KOPT-K1 (cell line): Measurements from ENCODE around the gene LRRC4C.
"Not testable (repeated sequence)": the region's sequence is repeated elsewhere in the genome, so short reads cannot be mapped to it uniquely, and the experiment has no call there.

Experiments used
- H3K27ac ChIP-seq: fragments of 200-600 bp; sonication (generic); 2 replicates; pipeline ENCODE4 v1.5.1; 2016; ENCODE audit warnings: antibody characterized with exemption, mild to moderate bottlenecking, low read depth, low read length; ENCODE audit not compliant: poor library complexity, severe bottlenecking
- H3K36me3 ChIP-seq: fragments of 200-600 bp; sonication (generic); 2 replicates; pipeline ENCODE4 v1.5.1; 2017; ENCODE audit warnings: antibody characterized with exemption, mild to moderate bottlenecking, low read length, moderate library complexity; ENCODE audit not compliant: insufficient read depth
- H3K9me3 ChIP-seq: fragments of 200-600 bp; sonication (generic); 2 replicates; pipeline ENCODE4 v1.5.1; 2017; ENCODE audit warnings: antibody characterized with exemption, low read length, mild to moderate bottlenecking; ENCODE audit not compliant: insufficient read depth, poor library complexity, severe bottlenecking

The LRRC4C gene

DNA sequence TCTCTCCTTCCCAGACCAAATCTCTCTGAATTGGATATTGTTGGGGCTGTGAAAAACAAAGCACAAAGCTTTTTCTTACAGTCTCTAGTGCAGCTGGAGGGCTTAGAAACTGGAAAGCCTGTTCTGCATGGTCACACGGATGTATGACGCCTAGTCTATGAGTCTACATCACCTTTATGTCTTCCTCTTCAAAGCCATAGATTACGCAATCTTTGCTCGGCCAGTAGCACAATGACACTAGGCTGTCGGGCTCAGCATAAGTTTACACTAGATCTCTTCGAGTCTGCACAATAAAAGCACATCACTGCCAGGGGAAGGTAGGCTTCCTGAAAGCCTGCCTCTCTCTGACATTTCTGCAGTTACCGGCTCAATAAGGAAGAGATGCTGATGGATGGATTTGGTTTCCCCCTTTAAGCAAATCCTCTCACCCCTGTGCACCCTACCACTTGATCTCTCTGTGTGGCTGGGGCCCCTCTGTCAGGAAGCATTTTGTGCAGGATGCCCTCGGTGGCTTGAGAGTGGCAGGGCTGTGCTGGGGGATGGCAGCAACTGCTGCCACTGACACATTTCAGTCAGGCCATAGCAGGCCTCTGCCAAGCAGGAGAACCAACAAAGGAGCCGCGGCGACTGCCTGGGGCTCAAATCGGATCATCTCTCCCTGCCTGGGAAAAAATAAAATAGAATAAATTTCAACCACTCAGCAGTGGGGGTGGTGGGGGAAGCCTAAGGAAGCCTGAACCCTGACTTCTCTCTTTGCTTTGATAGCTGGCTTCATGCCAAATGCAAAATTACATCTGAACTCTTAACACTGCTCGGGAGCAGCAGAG, 1272.8 kb downstream of the LRRC4C start:
- H3K9me3 ChIP-seq: no peaks in the 10 kb centered on the region
- H3K36me3 ChIP-seq: no peaks in the 10 kb centered on the region
- H3K27ac ChIP-seq: no peak overlapping the region

DNA sequence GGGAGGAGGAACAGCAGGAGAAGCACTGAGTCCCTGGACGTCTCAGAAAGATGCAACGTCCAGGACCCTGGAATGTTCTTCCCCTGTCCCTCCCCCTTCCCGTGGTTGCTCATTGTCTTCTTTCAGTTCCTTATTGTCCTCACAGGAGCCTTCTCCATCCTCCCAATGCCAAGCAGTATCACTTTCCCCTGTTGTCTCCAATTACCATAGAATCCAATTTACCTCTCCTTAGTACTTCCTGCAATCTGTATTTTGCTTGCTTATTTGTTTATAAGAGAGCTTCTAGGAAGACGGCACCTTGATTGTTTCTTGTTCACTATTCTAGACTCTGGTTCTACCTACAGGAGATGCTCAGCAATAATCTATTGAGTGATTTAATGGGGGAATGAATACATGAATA, 1273.7 kb downstream of the LRRC4C start:
- Histone ChIP-seq H3K36me3 (no peaks in the 10 kb centered on the region), H3K9me3 (no peaks in the 10 kb centered on the region), H3K27ac (no peak overlapping the region)

DNA sequence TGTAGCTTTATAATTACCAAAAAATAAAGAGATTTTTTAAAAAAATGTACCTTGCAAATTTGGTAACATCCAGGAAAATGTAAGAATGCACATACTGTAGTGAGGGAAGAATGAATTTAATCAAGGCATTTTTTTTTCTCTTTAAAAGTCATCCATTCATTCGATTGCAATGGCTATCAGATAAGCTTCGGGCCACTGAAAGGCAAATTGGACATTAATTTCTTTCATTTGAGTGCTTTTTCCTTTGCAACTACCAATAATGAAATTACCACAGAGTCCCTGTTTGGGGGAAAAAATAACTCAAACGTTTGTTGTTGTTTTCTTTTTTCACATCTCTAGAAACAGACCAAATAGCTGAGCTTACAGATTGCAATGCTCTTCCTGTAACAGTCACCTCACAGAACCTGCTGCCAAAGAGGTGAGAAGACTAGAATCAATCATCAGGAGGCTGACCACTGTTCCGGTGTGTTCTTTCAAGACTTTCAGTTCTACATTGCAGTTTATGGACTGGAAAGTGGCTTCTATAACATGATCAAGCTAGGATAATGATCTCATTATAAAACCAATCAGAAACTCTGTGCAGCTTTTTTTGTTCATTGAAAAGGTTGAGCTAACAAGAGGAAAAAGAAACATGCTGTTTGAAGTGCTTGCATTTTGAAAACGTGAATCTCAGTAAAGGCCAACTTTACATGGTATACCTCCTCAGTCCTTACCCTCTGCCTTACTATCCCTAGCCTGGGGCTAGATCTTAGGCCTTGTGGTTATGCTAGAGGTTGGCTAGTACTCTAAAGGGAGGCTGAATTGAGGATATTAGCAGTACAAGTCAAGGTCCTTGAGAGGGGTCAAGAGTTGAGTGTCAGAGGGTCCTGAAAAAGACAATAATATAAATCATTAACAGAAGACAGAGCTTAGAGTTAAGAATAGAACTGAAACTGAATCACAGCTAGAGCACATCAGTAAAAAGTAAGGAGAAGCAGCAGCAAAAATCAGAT, 1276.1 kb downstream of the LRRC4C start:
- H3K9me3 ChIP-seq: no peaks in the 10 kb centered on the region
- H3K36me3 ChIP-seq: no peaks in the 10 kb centered on the region
- no peak overlapping the region for H3K27ac ChIP-seq

DNA sequence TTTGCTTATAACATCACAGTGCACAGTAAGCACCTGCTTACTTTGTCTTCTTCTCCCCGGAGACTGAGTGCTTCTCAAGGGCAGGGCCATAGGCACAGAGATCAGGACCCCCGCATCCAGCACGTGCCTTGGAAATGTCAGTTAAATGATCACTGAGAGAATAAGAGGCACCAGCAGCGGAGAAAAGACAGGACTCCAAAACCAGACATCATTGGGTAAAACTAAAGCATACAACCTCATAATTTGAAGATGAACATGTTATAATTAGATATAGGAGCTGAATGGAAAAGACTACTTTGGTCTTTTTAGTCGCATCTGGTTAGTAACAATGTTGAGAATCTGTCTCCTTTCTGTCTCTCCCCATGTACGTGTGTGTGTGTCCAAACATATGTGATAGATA, 1279.9 kb downstream of the LRRC4C start:
- H3K36me3 ChIP-seq: no peaks in the 10 kb centered on the region
- no peaks in the 10 kb centered on the region for H3K9me3 ChIP-seq
- H3K27ac ChIP-seq: no peak overlapping the region

DNA sequence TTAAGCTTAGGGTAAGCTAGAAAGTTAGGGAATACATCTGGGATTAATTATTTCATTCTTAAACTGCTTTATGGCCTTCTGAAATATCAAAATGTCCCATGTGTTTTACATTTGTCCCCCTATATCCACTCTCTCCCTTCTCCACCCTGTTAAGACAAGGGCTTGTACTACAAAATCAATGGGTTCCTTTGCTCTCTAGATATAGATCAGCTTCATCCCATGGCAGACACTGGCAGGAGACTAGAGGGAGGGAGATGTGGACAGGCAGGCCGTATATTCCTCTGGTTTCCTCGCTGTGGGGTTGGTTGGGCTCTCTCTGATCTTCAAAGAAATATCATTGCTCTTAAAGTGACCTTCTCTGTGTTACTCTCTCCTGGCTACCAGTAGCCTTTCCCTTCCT, 1281.0 kb downstream of the LRRC4C start:
- Histone ChIP-seq H3K9me3 (no peaks in the 10 kb centered on the region), H3K27ac (no peak overlapping the region), H3K36me3 (no peaks in the 10 kb centered on the region)

DNA sequence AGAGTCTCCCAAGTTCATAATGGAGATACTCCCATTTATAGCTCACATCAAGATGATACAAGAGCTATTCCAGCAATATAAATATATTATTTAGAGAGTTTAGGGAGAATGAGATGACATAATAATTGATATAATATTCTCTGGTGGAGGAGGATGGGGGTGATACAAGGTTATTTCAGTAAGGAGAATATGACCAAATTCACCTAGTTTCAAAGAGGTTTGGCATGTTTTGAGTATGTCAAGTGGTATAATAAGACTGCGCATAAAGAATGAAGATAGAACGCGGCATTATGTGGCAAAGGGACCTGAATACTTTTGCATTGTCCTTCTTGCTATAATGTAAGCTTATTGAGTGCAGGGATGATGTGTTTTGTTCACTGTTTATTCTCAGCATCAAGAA, 1283.5 kb downstream of the LRRC4C start:
- no peaks in the 10 kb centered on the region for H3K36me3 ChIP-seq

DNA sequence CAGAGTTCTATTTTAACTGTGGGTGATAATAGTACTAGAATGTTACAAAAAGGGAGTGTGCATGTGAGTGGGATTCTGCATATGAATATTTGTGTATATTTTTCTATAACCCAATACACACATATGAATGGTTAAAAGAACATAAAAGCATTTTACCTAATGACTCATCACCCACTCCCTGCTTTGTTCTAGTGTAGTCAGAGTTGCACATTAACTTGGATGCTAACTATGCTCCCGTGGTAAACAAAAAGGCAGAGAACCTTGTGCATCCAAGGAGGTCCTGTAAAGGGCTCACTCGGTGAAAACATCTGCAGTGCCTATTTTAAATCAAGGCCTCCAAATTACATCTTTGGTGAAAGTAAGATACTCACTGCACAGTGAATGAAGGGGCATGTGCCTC, 1289.4 kb downstream of the LRRC4C start:
- Histone ChIP-seq H3K27ac (no peak overlapping the region), H3K9me3 (no peaks in the 10 kb centered on the region), H3K36me3 (no peaks in the 10 kb centered on the region)

More for the DNA sequence above, 1283.5 kb downstream of the LRRC4C start:
- Histone ChIP-seq H3K27ac (no peak overlapping the region), H3K9me3 (no peaks in the 10 kb centered on the region)

DNA sequence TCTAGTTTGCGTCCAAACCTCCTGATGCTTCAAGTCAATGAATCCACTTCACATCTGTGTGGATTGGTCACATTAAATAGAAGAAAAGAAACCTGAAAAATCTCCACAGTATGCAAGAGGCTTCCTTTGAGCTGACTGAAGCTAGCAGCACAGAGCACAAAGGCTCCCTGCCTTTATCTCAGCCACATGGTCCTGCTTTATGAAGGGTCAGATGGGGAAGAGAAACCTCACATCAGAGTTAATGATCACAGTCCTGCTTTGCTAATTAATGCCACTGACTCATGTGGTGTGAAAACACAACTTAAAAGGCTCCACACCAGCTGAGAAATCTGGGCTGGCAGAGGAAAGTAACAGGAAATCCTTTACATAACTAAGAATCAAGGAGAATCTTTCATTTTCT, 1291.0 kb downstream of the LRRC4C start:
- H3K27ac ChIP-seq: no peak overlapping the region
- no peaks in the 10 kb centered on the region for H3K36me3 ChIP-seq
- no peaks in the 10 kb centered on the region for H3K9me3 ChIP-seq

DNA sequence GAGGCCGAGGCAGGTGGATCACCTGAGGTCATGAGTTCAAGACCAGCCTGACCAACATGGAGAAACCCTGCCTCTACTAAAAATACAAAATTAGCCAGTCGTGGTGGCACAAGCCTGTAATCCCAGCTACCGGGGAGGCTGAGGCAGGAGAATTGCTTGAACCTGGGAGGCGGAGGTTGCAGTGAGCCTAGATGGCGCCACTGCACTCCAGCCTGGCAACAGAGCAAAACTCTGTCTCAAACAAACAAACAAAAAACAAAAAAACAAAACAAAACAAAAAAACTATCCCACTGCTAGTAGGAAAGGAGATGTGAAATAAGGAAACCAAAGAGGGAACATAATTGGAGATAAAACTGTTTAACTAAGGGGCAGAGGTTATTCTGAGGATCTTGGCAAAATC, 1291.6 kb downstream of the LRRC4C start:
- not testable (repeated sequence) for H3K36me3 ChIP-seq, H3K27ac ChIP-seq, H3K9me3 ChIP-seq

DNA sequence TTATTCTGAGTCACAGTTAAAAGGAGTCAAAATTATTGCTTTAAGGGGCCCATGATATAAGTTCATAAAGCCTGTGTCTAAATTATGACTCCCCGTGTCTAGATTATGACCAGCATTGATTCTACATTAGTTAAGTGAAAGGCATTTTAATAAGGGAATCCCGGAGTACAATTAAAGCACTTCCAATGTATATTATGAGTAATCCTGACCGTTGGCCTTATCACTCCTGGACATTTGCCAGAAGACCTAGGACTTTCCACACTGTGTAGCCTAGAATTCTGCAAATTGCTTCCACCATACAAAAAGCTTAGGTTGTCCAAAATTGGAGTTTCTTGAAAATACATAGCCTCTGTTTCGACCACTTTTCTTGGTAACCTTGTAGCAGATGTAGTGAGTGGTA, 1292.6 kb downstream of the LRRC4C start:
- Histone ChIP-seq H3K27ac (no peak overlapping the region), H3K9me3 (no peaks in the 10 kb centered on the region), H3K36me3 (no peaks in the 10 kb centered on the region)

DNA sequence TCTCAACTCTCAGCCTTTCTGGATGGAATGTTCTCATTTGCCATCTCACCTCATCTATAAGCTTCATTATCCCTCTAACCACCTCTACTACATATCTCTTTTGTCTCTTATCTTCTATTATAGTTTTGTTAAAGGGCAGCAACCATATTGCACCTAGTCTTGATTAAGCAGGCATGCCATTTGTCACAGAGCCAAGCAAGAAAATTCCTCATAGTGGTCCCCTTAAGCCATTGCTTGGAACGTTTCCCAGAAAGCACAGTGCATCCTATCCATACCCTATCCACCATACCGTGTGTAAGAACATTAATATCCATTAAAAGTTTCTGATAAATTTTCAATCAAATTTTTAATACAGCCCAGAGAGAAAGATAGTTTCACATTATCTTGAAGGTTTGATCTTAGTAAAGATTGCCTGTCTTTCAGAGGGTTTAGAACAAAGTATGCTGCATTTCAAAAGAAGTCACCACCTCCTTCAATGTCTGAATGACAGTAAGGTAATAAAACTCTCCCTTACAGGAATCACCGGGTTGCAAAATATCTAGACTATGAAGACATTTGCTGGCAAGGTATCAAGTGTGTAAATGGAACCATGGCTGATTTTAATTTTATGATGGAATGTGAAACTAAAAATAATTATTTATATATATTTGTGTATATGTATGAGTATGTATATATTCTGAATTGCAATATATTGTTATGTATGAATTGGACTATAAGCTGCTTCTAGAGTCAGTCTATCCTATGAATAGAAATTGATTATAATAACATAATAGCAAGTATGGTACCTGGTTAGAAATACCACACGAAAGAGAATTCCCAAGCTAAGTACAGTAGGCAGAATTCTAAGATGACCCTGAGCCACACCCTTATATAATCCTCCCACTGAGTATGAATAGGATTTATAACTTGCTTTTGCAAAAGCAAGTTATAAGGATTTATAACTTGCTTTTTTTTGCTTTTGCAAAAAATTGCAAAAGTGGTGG, 1296.3 kb downstream of the LRRC4C start:
- Histone ChIP-seq H3K9me3 (no peaks in the 10 kb centered on the region), H3K27ac (no peak overlapping the region), H3K36me3 (no peaks in the 10 kb centered on the region)

DNA sequence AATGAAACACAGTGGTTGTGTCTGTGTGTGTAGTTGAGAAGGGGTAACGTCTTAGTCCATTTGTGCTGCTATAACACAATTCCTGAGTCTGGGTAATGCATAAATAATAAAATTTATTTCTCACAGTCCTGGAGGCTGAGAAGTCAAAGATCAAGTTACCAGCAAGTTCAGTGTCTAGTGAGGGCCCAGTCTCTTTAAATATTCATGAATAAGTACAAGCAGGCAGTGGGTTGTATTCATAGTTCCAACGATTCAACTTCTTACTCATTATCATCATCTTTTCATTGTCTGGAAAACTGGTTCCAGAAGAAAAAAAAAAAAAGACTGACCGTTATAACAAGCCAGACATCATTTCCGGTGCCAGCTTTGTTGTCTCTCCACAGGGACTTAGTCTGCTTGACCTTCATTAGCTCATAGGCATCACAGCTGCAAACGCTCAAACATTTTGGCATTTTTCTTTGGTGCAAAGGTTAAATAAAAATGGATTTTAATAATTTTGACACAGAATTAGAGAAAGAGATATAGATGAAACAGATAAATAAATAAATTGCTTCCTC, 1297.5 kb downstream of the LRRC4C start:
- Histone ChIP-seq H3K27ac (no peak overlapping the region), H3K9me3 (no peaks in the 10 kb centered on the region), H3K36me3 (no peaks in the 10 kb centered on the region)

DNA sequence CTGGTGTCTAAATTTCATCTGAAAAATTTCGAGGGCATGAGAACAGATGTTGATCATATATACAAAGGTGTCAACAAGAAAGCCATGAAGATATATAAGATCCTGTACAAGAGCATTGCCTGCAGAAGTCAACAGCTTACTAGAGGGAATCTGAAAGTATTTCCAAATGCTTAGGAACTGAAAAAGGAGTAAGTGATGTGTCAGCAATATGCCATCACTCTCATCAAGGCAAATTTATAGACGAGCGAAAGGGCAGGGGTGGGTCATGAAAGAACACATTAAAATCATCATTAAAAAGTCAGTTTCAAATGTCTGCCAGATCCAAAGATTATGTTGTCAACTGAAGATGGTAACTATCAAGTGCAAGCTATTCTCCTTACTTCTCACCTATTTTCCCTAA, 1299.0 kb downstream of the LRRC4C start:
- H3K36me3 ChIP-seq: no peaks in the 10 kb centered on the region
- H3K27ac ChIP-seq: no peak overlapping the region

DNA sequence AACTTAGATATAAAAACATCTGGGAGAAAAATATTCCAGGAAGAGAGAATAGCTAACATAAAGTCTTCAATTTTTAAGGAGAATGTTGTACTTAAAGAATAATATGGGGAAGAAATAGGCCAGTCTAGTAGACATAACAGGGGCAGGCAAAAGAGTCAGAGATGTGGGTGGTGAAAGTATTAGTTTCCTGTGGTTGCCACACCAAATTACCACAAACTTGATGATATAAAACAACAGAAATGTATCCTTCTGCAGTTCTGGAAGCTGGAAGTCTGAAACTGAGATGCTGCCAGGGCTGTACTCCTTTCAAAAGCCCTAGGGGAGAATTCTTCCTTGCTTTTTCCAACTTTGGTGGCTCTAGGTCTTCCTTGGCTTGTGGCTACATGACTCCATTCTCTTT, 1309.7 kb downstream of the LRRC4C start:
- no peaks in the 10 kb centered on the region for H3K9me3 ChIP-seq
- no peak overlapping the region for H3K27ac ChIP-seq
- H3K36me3 ChIP-seq: no peaks in the 10 kb centered on the region

More for the DNA sequence above, 1299.0 kb downstream of the LRRC4C start:
- H3K9me3 ChIP-seq: no peaks in the 10 kb centered on the region
